Germinal center (tissue), 1 donor: ENCODE data around the gene MMP1.
"Not testable (repeated sequence)": the region's sequence is repeated elsewhere in the genome, so short reads cannot be mapped to it uniquely, and the experiment has no call there.

Experiments
- DNase-seq: peaks from one replicate; pipeline ENCODE4 v3.0.0; 2012; ENCODE audit warnings: mixed read lengths, low spot score

Gene MMP1

DNA sequence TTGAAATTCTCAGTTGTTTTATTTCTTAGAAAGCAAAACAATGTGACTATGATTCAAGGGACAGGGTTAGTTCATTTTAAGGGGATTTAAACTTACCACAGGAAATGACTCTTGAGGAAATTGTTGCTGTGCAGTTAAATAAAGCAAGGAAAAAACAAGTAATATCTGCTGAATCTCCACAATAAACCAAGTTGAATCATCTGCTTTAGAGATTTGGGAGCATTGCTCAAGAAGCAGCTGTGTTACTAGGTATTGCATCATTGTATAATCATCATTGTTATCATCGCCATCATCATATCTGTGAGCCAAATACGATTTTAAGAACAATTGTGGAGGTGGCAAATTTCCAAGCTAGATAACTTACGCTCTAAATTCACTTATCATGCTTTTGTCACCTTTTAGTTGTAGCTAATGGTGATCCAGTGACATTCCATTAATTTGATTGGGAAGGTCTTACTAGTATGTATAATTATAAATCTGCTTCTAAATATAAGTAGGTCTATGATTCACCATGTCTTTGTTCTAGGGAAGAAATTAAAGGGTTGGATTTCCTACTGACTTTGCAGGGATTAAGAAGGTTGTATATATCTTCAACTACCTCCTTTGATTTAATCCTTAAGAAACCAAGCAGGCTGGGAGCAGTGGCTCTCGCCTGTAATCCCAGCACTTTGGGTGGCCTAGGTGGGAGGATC lies 37.5 kb downstream of the MMP1 start:
- no peak for DNase-seq

DNA sequence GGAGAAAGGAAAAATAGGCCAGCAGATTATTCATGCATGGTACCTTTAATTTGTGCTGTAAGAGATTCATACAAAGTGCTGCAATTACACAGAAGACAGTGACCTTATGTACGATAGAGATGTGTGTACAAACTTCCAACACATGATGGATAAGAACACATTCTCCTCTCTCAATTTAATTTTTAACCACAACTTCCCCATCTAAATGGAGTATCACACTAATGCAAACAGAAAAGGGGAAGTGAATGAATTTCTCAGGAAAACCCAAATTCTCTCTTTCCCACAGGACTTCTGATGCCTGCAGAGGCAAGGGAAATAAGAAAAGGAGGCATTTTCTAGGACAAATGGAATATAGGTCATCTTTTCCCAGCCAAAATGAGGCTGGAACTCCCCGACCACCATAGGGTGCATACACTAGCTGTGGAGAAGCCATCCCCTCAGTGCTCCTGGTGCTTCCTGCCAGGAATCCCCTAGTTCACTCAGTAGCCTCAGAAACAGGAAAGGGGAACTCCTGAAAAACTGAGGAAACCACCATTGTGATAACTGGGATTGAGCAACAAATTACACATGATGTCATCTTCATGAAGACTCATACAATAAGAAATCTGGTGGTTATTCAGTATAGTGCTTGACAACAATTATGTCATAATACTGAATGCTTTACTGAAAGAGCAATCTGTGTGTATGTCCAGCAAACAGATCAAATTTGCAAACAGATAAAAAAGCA lies 40.0 kb downstream of the MMP1 start:
- no peak for DNase-seq

DNA sequence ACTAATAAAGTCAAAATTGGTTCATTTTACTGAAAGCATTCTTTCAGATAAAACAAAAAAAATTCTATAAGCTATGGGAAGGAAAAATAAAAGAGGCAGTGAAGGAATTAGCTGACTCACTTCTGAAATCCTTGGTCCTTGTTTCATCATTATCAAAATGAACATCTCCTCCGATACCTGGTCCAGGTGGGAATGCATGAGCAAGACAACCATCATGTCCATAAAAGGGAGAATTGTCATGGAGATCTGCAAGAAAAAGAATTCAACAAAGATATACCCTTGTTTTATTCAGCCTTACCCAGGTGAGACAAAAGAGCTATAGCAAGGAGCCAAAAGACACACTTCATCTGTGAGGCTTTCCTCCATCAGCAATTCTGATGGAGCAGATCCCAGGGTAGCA lies 44.7 kb downstream of the MMP1 start:
- no peak for DNase-seq

DNA sequence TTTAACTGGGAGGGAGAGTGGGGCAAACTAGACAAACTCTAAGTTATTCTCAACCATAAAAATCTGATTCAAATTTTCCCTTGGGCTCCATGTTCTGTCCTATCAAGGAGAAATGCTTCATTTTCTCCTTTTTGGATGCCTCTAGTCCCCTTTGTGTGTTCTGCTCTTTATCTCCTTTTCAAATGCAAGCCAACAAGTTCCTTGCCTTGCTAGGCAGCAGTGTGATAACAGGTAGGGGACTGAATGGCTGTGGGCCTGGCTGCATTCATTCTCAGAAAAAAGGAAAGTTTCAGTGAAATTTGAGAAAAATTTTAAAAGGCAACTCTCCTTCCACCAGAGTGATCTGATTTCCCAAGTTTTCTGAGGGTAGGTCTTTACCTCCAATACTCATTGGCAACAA lies 46.3 kb downstream of the MMP1 start:
- DNase-seq, result no peak

- no peak for DNase-seq
Observed at GRCh38 chr11:102749101-102749722, 48.7 kb downstream of the MMP1 start.

GRCh38 chr11:102746746-102747578 lies 51.0 kb downstream of the MMP1 start:
- DNase-seq, result not testable (repeated sequence)
